Neutrophil (primary cell): ENCODE data around the gene CFH.

Experiments
- H3K27ac ChIP-seq: fragments of 200-600 bp; sonication (generic); 2 replicates; pipeline ENCODE4 v1.5.1; 2016; ENCODE audit warnings: mild to moderate bottlenecking, moderate library complexity
- H3K27me3 ChIP-seq: fragments of 200-600 bp; sonication (generic); 2 replicates; pipeline ENCODE4 v1.6.0; 2016; ENCODE audit warnings: mild to moderate bottlenecking
- H3K36me3 ChIP-seq: fragments of 200-600 bp; sonication (generic); 2 replicates; pipeline ENCODE4 v1.5.1; 2017
- H3K4me1 ChIP-seq, 2 experiments: fragments of 200-600 bp in 1 of 2; sonication (generic) in 1 of 2; 1 replicate in 1 of 2; 2 replicates in 1 of 2; pipeline versions ENCODE4 v1.5.1 to v1.6.1; 2013 to 2016; ENCODE audit warnings: low read depth in 1 of 2, low read length in 1 of 2, mild to moderate bottlenecking in 1 of 2, moderate library complexity in 1 of 2; ENCODE audit not compliant: control insufficient read depth in 1 of 2, insufficient read depth in 1 of 2
- H3K4me3 ChIP-seq, 2 experiments: fragments of 200-600 bp in 1 of 2; sonication (generic) in 1 of 2; 1 replicate in 1 of 2; 2 replicates in 1 of 2; pipeline ENCODE4 v1.5.1; 2013 to 2016; ENCODE audit warnings: low read depth in 1 of 2, low read length in 1 of 2, mild to moderate bottlenecking in 1 of 2, moderate library complexity in 1 of 2
- H3K9me3 ChIP-seq: fragments of 200-600 bp; sonication (generic); 2 replicates; pipeline ENCODE4 v1.5.1; 2016
- CTCF ChIP-seq: fragments of 200-600 bp; sonication (generic); IDR thresholded peaks from 2 replicates; pipeline ENCODE4 v1.5.1; 2016; ENCODE audit warnings: antibody characterized with exemption

The CFH gene

GRCh38 chr1:196651637-196652215 lies at the start of gene CFH:
TSS of gene CFH (plus strand) at chr1:196652043. CDS start at chr1:196652118, 75 bp downstream.
- H3K36me3 ChIP-seq, result no peaks in the 10 kb centered on the region
- no peak for TF ChIP-seq CTCF
- H3K4me1 ChIP-seq, result no peaks in the 10 kb centered on the region
- H3K27me3 ChIP-seq, result no peaks in the 10 kb centered on the region
- H3K4me3 ChIP-seq, result no peak within 1 kb of the TSS
- H3K9me3 ChIP-seq, result no peaks in the 10 kb centered on the region
- H3K27ac ChIP-seq, result no peak within 1 kb of the TSS

GRCh38 chr1:196603651-196604050 lies 48.2 kb upstream of the CFH start:
- Histone ChIP-seq H3K36me3 (no peaks in the 10 kb centered on the region), H3K27me3 (peaks cover 22% of the 10 kb centered on the region), H3K9me3 (no peaks in the 10 kb centered on the region), H3K4me1 (no peaks in the 10 kb centered on the region), H3K4me3 (no peak overlapping the region), H3K27ac (no peak overlapping the region)
- TF ChIP-seq CTCF, result no peak

- no peak overlapping the region for H3K27ac ChIP-seq
- H3K4me3 ChIP-seq, result no peak overlapping the region
- H3K36me3 ChIP-seq, result no peaks in the 10 kb centered on the region
- H3K27me3 ChIP-seq, result peaks cover 42% of the 10 kb centered on the region
- no peaks in the 10 kb centered on the region for H3K4me1 ChIP-seq
- no peaks in the 10 kb centered on the region for H3K9me3 ChIP-seq
- no peak for TF ChIP-seq CTCF
Observed at GRCh38 chr1:196607981-196608380, 43.9 kb upstream of the CFH start.

- no peak for TF ChIP-seq CTCF
- Histone ChIP-seq H3K9me3 (no peaks in the 10 kb centered on the region), H3K27ac (no peak within 1 kb of the TSS), H3K4me1 (no peaks in the 10 kb centered on the region), H3K4me3 (no peak within 1 kb of the TSS), H3K36me3 (no peaks in the 10 kb centered on the region), H3K27me3 (peaks cover 42% of the 10 kb centered on the region)
Observed at GRCh38 chr1:196608390-196609369, 43.2 kb upstream of the CFH start, which contains the start of gene KCNT2. TSS of gene KCNT2 (minus strand) at chr1:196608440. CDS start at chr1:196608309, 131 bp downstream.

GRCh38 chr1:196609370-196609737 lies 42.5 kb upstream of the CFH start:
- no peak overlapping the region for H3K27ac ChIP-seq

More at GRCh38 chr1:196609370-196609737, 42.5 kb upstream of the CFH start:
- no peaks in the 10 kb centered on the region for H3K36me3 ChIP-seq
- no peaks in the 10 kb centered on the region for H3K9me3 ChIP-seq
- H3K4me3 ChIP-seq, result no peak overlapping the region
- H3K4me1 ChIP-seq, result no peaks in the 10 kb centered on the region
- peaks cover 42% of the 10 kb centered on the region for H3K27me3 ChIP-seq
- no peak for TF ChIP-seq CTCF
